HEK293 (cell line): ENCODE results near the gene FAM83E.

Experiments
- CTCF ChIA-PET: fragments of 350-600 bp; formaldehyde crosslinking; extraction: SDS; loops from one replicate; lab custom pipeline; 2021; ENCODE audit warnings: antibody characterized with exemption; lab: Yijun Ruan, JAX
- POLR2A ChIA-PET: fragments of 300-600 bp; formaldehyde crosslinking; extraction: SDS; loops from one replicate; lab custom pipeline; 2020; ENCODE audit warnings: antibody characterized with exemption, inconsistent platforms; lab: Yijun Ruan, JAX
- H3K27ac ChIP-seq: fragments of 200-500 bp; sonication (Bioruptor generic); 2 replicates; pipeline ENCODE4 v1.5.1; 2014; ENCODE audit warnings: low read depth, low read length, control low read depth, inconsistent platforms; ENCODE audit errors: extremely low read depth
- H3K36me3 ChIP-seq, 2 experiments: fragments of 200-500 bp in 1 of 2; sonication (Bioruptor generic) in 1 of 2; 1 replicate in 1 of 2; 2 replicates in 1 of 2; pipeline ENCODE4 v1.5.1; 2014 to 2017; ENCODE audit warnings: inconsistent platforms in 2 of 2, low read length in 2 of 2; ENCODE audit not compliant: control insufficient read depth in 2 of 2, insufficient read depth in 1 of 2
- H3K4me1 ChIP-seq: fragments of 200-500 bp; sonication (Bioruptor generic); 2 replicates; pipeline ENCODE4 v1.5.1; 2014; ENCODE audit warnings: mild to moderate bottlenecking, low read length, inconsistent platforms; ENCODE audit not compliant: control insufficient read depth, insufficient read depth
- H3K4me3 ChIP-seq: 2 replicates; pipeline ENCODE4 v1.5.1; 2011; ENCODE audit warnings: low read depth, mild to moderate bottlenecking, control low read depth, low read length, moderate library complexity
- H3K9me3 ChIP-seq: fragments of 200-500 bp; sonication (Bioruptor generic); 2 replicates; pipeline ENCODE4 v1.5.1; 2014; ENCODE audit warnings: low read depth, low read length, inconsistent platforms; ENCODE audit not compliant: control insufficient read depth, insufficient read depth
- GLI4 ChIP-seq: fragments of 450-650 bp; formaldehyde crosslinking; IDR thresholded peaks from 2 replicates; pipeline ENCODE4 v1.5.1; 2016; ENCODE audit warnings: missing biosample characterization, missing genetic modification characterization
- MEIS1 ChIP-seq: sonication (generic); formaldehyde crosslinking; IDR thresholded peaks from 2 replicates; pipeline ENCODE4 v1.8.1; 2022; ENCODE audit warnings: missing genetic modification reagents, mild to moderate bottlenecking, borderline replicate concordance
- OSR2 ChIP-seq: fragments of 450-650 bp; formaldehyde crosslinking; IDR thresholded peaks from 2 replicates; pipeline ENCODE4 v1.5.1; 2016; ENCODE audit warnings: missing biosample characterization, missing genetic modification characterization
- PRDM4 ChIP-seq: fragments of 450-650 bp; formaldehyde crosslinking; IDR thresholded peaks from 2 replicates; pipeline ENCODE4 v1.5.1; 2017; ENCODE audit warnings: missing biosample characterization, missing genetic modification characterization
- YY2 ChIP-seq: fragments of 450-650 bp; formaldehyde crosslinking; IDR thresholded peaks from 2 replicates; pipeline ENCODE4 v1.5.1; 2016; ENCODE audit warnings: missing biosample characterization, missing genetic modification characterization
- ZBTB17 ChIP-seq: fragments of 450-650 bp; formaldehyde crosslinking; IDR thresholded peaks from 2 replicates; pipeline ENCODE4 v1.5.1; 2016; ENCODE audit warnings: missing biosample characterization, missing genetic modification characterization
- ZFP69B ChIP-seq: fragments of 450-650 bp; formaldehyde crosslinking; IDR thresholded peaks from 2 replicates; pipeline ENCODE4 v1.5.1; 2016; ENCODE audit warnings: missing biosample characterization, missing genetic modification characterization
- ZNF10 ChIP-seq: fragments of 450-650 bp; formaldehyde crosslinking; IDR thresholded peaks from 2 replicates; pipeline ENCODE4 v1.5.1; 2017; ENCODE audit warnings: missing biosample characterization, missing genetic modification characterization
- ZNF132 ChIP-seq: fragments of 450-650 bp; formaldehyde crosslinking; IDR thresholded peaks from 2 replicates; pipeline ENCODE4 v1.5.1; 2017; ENCODE audit warnings: missing biosample characterization, missing genetic modification characterization, borderline replicate concordance
- ZNF133 ChIP-seq: fragments of 450-650 bp; formaldehyde crosslinking; IDR thresholded peaks from 2 replicates; pipeline ENCODE4 v1.5.1; 2016; ENCODE audit warnings: missing biosample characterization, missing genetic modification characterization
- ZNF175 ChIP-seq: fragments of 450-650 bp; formaldehyde crosslinking; IDR thresholded peaks from 2 replicates; pipeline ENCODE4 v1.5.1; 2016; ENCODE audit warnings: missing biosample characterization, missing genetic modification characterization
- ZNF23 ChIP-seq: fragments of 450-650 bp; formaldehyde crosslinking; IDR thresholded peaks from 2 replicates; pipeline ENCODE4 v1.5.1; 2016; ENCODE audit warnings: missing biosample characterization, missing genetic modification characterization, borderline replicate concordance
- ZNF324 ChIP-seq: fragments of 450-650 bp; formaldehyde crosslinking; IDR thresholded peaks from 2 replicates; pipeline ENCODE4 v1.5.1; 2016; ENCODE audit warnings: missing biosample characterization, missing genetic modification characterization
- ZNF394 ChIP-seq: fragments of 450-650 bp; formaldehyde crosslinking; IDR thresholded peaks from 2 replicates; pipeline ENCODE4 v1.5.1; 2016; ENCODE audit warnings: missing biosample characterization, missing genetic modification characterization, mild to moderate bottlenecking, moderate library complexity, borderline replicate concordance
- ZNF501 ChIP-seq: fragments of 450-650 bp; formaldehyde crosslinking; IDR thresholded peaks from 2 replicates; pipeline ENCODE4 v1.5.1; 2016; ENCODE audit warnings: missing biosample characterization, missing genetic modification characterization
- ZNF530 ChIP-seq: fragments of 450-650 bp; formaldehyde crosslinking; IDR thresholded peaks from 2 replicates; pipeline ENCODE4 v1.5.1; 2016; ENCODE audit warnings: low read depth, missing biosample characterization, missing genetic modification characterization
- ZNF600 ChIP-seq: fragments of 450-650 bp; formaldehyde crosslinking; IDR thresholded peaks from 2 replicates; pipeline ENCODE4 v1.5.1; 2016; ENCODE audit warnings: missing biosample characterization, missing genetic modification characterization
- ZNF701 ChIP-seq: fragments of 450-650 bp; formaldehyde crosslinking; IDR thresholded peaks from 2 replicates; pipeline ENCODE4 v1.5.1; 2016; ENCODE audit warnings: missing biosample characterization, missing genetic modification characterization
- ZNF777 ChIP-seq: fragments of 450-650 bp; formaldehyde crosslinking; IDR thresholded peaks from 2 replicates; pipeline ENCODE4 v1.5.1; 2017; ENCODE audit warnings: missing biosample characterization, missing genetic modification characterization, borderline replicate concordance
- TF ChIP-seq, protein P1 (sequence below): fragments of 450-650 bp; formaldehyde crosslinking; IDR thresholded peaks from 2 replicates; pipeline ENCODE4 v1.5.1; 2016; ENCODE audit warnings: missing biosample characterization, missing genetic modification characterization
- TF ChIP-seq, protein P2 (sequence below): fragments of 450-650 bp; formaldehyde crosslinking; IDR thresholded peaks from 2 replicates; pipeline ENCODE4 v1.5.1; 2016; ENCODE audit warnings: missing biosample characterization, missing genetic modification characterization

Gene FAM83E

DNA sequence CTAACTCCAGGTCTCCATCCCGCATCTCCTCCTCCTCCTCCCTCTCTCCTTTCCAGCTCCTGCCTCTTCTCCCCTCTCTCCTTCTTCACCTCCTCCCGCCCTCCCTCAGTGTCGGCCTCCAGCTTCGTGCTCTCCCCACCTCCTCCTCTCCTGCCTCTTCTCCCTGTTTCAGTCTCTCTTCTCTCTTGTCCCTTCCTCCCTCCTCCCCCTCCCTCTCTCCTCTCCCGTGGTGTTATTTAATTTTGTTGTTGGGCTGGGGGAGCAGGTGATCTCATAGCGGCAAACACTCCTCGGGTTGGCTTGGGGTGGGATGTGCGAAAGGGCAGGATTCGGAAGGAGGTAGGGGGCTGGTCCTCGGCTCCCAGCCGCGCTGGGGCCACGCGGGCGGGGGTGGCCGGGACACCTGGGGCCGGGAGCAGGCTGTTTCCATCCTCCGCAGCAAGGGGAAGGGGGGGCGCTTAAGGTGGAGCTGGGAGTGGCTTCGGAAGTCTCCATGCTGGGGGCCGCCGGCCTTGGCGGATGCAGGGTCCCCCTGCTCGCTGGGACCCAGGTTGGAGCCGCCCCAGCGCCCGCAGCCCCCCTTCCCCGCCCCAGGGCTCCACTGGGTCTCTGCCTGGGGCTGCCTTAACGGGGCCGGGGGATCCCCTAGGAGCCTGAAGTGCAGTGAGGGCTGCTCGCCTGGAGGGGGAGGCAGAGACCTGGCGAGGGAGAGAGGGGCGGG, 31.3 kb upstream of the FAM83E start, which contains the start of gene CA11 (continued):
- no peak; the same call in 1 of the 2 replicates for TF ChIP-seq ZNF777 (tag by site-specific recombination)
- TF ChIP-seq ZNF530 (tag by site-specific recombination), result no peak
- TF ChIP-seq ZNF600 (tag by site-specific recombination), result peak; percentile 89; the same call in 1 of the 2 replicates
- TF ChIP-seq ZNF501 (tag by site-specific recombination), result peak; percentile 72; the same call in 1 of the 2 replicates
- TF ChIP-seq ZNF132 (tag by site-specific recombination), result no peak
- TF ChIP-seq ZNF175, result no peak
- TF ChIP-seq, protein P1, sequence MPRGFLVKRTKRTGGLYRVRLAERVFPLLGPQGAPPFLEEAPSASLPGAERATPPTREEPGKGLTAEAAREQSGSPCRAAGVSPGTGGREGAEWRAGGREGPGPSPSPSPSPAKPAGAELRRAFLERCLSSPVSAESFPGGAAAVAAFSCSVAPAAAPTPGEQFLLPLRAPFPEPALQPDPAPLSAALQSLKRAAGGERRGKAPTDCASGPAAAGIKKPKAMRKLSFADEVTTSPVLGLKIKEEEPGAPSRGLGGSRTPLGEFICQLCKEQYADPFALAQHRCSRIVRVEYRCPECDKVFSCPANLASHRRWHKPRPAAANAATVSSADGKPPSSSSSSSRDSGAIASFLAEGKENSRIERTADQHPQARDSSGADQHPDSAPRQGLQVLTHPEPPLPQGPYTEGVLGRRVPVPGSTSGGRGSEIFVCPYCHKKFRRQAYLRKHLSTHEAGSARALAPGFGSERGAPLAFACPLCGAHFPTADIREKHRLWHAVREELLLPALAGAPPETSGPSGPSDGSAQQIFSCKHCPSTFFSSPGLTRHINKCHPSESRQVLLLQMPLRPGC (tag by site-specific recombination), result 0 out of 2 replicates have a peak, but pooled peaks have one; percentile 38
- TF ChIP-seq, protein P2, sequence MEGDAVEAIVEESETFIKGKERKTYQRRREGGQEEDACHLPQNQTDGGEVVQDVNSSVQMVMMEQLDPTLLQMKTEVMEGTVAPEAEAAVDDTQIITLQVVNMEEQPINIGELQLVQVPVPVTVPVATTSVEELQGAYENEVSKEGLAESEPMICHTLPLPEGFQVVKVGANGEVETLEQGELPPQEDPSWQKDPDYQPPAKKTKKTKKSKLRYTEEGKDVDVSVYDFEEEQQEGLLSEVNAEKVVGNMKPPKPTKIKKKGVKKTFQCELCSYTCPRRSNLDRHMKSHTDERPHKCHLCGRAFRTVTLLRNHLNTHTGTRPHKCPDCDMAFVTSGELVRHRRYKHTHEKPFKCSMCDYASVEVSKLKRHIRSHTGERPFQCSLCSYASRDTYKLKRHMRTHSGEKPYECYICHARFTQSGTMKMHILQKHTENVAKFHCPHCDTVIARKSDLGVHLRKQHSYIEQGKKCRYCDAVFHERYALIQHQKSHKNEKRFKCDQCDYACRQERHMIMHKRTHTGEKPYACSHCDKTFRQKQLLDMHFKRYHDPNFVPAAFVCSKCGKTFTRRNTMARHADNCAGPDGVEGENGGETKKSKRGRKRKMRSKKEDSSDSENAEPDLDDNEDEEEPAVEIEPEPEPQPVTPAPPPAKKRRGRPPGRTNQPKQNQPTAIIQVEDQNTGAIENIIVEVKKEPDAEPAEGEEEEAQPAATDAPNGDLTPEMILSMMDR (tag by site-specific recombination), result peak; percentile 96
- peak; percentile 61 for TF ChIP-seq PRDM4 (tag by site-specific recombination)
- TF ChIP-seq OSR2 (tag by site-specific recombination), result 0 out of 2 replicates have a peak, but pooled peaks have one; percentile 38
- TF ChIP-seq ZNF10 (tag by site-specific recombination), result peak; percentile 7; the same call in 1 of the 2 replicates
- peak; percentile 98 for TF ChIP-seq ZBTB17
- TF ChIP-seq ZNF23 (tag by site-specific recombination), result no peak
- TF ChIP-seq MEIS1, result no peak

DNA sequence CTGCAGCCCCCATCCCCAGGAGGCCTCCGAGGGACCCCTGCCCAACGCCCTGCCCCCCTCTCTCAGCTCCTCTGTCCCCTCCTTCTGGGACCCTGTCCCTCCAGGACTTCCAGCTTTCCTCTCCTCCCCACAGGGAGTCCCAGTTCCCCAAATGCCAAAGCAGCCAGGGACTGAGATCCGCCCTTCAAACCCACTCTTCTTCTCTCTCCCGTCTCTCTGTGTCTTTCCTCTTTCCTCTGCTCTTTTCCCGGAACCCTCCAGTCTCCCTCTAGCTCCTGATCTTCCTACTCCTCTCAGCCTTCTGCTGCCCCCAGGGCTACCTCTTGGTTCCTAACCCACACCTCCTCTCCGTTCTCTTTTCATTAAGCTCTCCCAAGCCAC, 30.7 kb upstream of the FAM83E start:
- peak overlapping the region; percentile 44 for H3K4me3 ChIP-seq
- no peaks in the 10 kb centered on the region for H3K36me3 ChIP-seq
- ChIA-PET POLR2A (interaction anchor here (0.6 to 3.9 kb wide), 26 partner anchors 8 to 354 kb away, joined by 3 to 39 read pairs (median 4); partner anchors contain the start of genes BCAT2, DBP, FUT1 and RPL18), CTCF (interaction anchor here (0.6 to 3.5 kb wide), 31 partner anchors 9 to 624 kb away, joined by 3 to 30 read pairs (median 4); partner anchors contain the start of gene HSD17B14)
- H3K4me1 ChIP-seq, result peaks cover 9% of the 10 kb centered on the region
- no peaks in the 10 kb centered on the region for H3K9me3 ChIP-seq
- H3K27ac ChIP-seq, result peak overlapping the region; percentile 70
- peak; percentile 29; the same call in 1 of the 2 replicates for TF ChIP-seq ZNF324 (tag by site-specific recombination)
- no peak for TF ChIP-seq ZNF133 (tag by site-specific recombination)
- 0 out of 2 replicates have a peak, but pooled peaks have one; percentile 32 for TF ChIP-seq ZFP69B (tag by site-specific recombination)
- peak; percentile 5; the same call in 1 of the 2 replicates for TF ChIP-seq GLI4 (tag by site-specific recombination)
- peak; percentile 16; the same call in 1 of the 2 replicates for TF ChIP-seq YY2 (tag by site-specific recombination)
- 0 out of 2 replicates have a peak, but pooled peaks have one; percentile 18 for TF ChIP-seq PRDM4 (tag by site-specific recombination)
- 0 out of 2 replicates have a peak, but pooled peaks have one; percentile 9 for TF ChIP-seq ZNF394
- TF ChIP-seq, protein P2 (tag by site-specific recombination), result peak; percentile 39; the same call in 1 of the 2 replicates
- no peak for TF ChIP-seq ZNF701 (tag by site-specific recombination)
